HCT116 (cell line): ENCODE data around the gene SLCO4A1. TPM values are rescaled to one million over a fixed set of nuclear protein-coding genes. Genes with fewer than 3 reads are reported as not detected.

Source experiments
- ATAC-seq: fragments of 200-7000 bp; cut with Tn5 transposase; 2 replicates; pipeline ENCODE4 v1.9.1; 2020; ENCODE audit warnings: mild to moderate bottlenecking, moderate library complexity
- BruUV-seq: library from RNA; stranded (reverse); fragments of 400-500 nt; replicated peaks from 2 replicates; lab custom pipeline; 2021; lab: Mats Ljungman, UMichigan
- CTCF ChIA-PET: fragments of 300-600 bp; sonication (Branson Sonifier 250); formaldehyde crosslinking; loops from one replicate; lab custom pipeline; 2021; ENCODE audit warnings: antibody characterized with exemption; lab: Charles Lee
- POLR2A ChIA-PET: fragments of 300-600, 350-600 bp; sonication (Branson Sonifier 250); formaldehyde crosslinking; loops from one replicate; lab custom pipeline; 2021; ENCODE audit warnings: antibody characterized with exemption; lab: Charles Lee
- RAD21 ChIA-PET, 2 experiments: fragments of 300-600 bp; sonication (Branson Sonifier 250); formaldehyde crosslinking; loops; one replicate each; lab custom pipeline; 2023; ENCODE audit warnings: low total read pairs in 2 of 2; ENCODE audit not compliant: uncharacterized antibody in 2 of 2, unreplicated experiment in 2 of 2, low non-redundant PET in 1 of 2; lab: Charles Lee
- DNase-seq: peaks from one replicate; pipeline ENCODE4 v3.0.0-alpha.2; 2010; ENCODE audit warnings: low read depth, low spot score
- H2AFZ ChIP-seq: fragments of 200-600 bp; shearing (Covaris generic), sonication (generic); 2 replicates; pipeline ENCODE4 v1.6.1; 2017; ENCODE audit warnings: low read depth, mixed run types, mixed read lengths, antibody characterized with exemption, low read length; ENCODE audit not compliant: poor library complexity, severe bottlenecking
- H3K27ac ChIP-seq: 2 replicates; pipeline ENCODE4 v1.5.1; 2012; ENCODE audit warnings: low read depth, low read length
- H3K27me3 ChIP-seq: fragments of 200-600 bp; sonication (generic); 2 replicates; pipeline ENCODE4 v1.6.1; 2016; ENCODE audit warnings: mixed run types, low read length, mixed read lengths; ENCODE audit not compliant: insufficient read depth
- H3K36me3 ChIP-seq, 2 experiments: fragments of 200-500 bp in 1 of 2; fragments of 200-600 bp in 1 of 2; sonication (Bioruptor generic) in 1 of 2; sonication (generic) in 1 of 2; 2 replicates each; pipeline versions ENCODE4 v1.5.1 to v1.6.1; 2014 to 2016; ENCODE audit warnings: low read length in 2 of 2, inconsistent platforms in 1 of 2, mixed read lengths in 1 of 2, mixed run types in 1 of 2; ENCODE audit not compliant: insufficient read depth in 2 of 2, control insufficient read depth in 1 of 2
- H3K4me1 ChIP-seq, 2 experiments: fragments of 200-600 bp in 1 of 2; sonication (generic) in 1 of 2; 2 replicates each; pipeline versions ENCODE4 v1.5.1 to v1.6.1; 2012 to 2017; ENCODE audit warnings: low read length in 2 of 2, inconsistent platforms in 1 of 2, mild to moderate bottlenecking in 1 of 2, mixed read lengths in 1 of 2, mixed run types in 1 of 2, moderate library complexity in 1 of 2; ENCODE audit not compliant: insufficient read depth in 2 of 2, control insufficient read depth in 1 of 2
- H3K4me2 ChIP-seq: fragments of 200-600 bp; sonication (generic); 2 replicates; pipeline ENCODE4 v1.6.1; 2017; ENCODE audit warnings: mixed run types, low read length, mixed read lengths
- H3K4me3 ChIP-seq, 2 experiments: fragments of 200-600 bp in 1 of 2; sonication (generic) in 1 of 2; replicated peaks in 1 of 2; 2 replicates each; pipeline ENCODE4 v1.5.1; 2011 to 2016; ENCODE audit warnings: low read length in 2 of 2, control low read depth in 1 of 2, low read depth in 1 of 2, mild to moderate bottlenecking in 1 of 2, mixed read lengths in 1 of 2, mixed run types in 1 of 2
- H3K79me2 ChIP-seq: fragments of 200-600 bp; sonication (generic); 2 replicates; pipeline ENCODE4 v1.6.1; 2017; ENCODE audit warnings: mild to moderate bottlenecking, mixed run types, low read length, moderate library complexity, mixed read lengths; ENCODE audit not compliant: insufficient read depth
- H3K9ac ChIP-seq: fragments of 200-600 bp; sonication (generic); 2 replicates; pipeline ENCODE4 v1.6.1; 2016; ENCODE audit warnings: low read length, mixed read lengths
- H3K9me2 ChIP-seq: fragments of 200-600 bp; sonication (generic), shearing (Covaris generic); 2 replicates; pipeline ENCODE4 v1.6.1; 2017; ENCODE audit warnings: mixed run types, mild to moderate bottlenecking, moderate library complexity; ENCODE audit not compliant: insufficient read depth
- H3K9me3 ChIP-seq, 2 experiments: fragments of 200-500 bp in 1 of 2; fragments of 200-600 bp in 1 of 2; sonication (Bioruptor generic) in 1 of 2; sonication (generic) in 1 of 2; 2 replicates each; pipeline ENCODE4 v1.6.1; 2014 to 2017; ENCODE audit warnings: low read length in 2 of 2, mixed read lengths in 2 of 2, inconsistent platforms in 1 of 2, low read depth in 1 of 2, mild to moderate bottlenecking in 1 of 2, mixed run types in 1 of 2, moderate library complexity in 1 of 2; ENCODE audit not compliant: control insufficient read depth in 1 of 2, insufficient read depth in 1 of 2
- H4K20me1 ChIP-seq: fragments of 200-600 bp; sonication (generic), shearing (Covaris generic); 2 replicates; pipeline ENCODE4 v1.6.1; 2017; ENCODE audit warnings: mixed run types, mild to moderate bottlenecking, moderate library complexity; ENCODE audit not compliant: insufficient read depth
- CEBPB ChIP-seq: IDR thresholded peaks from 2 replicates; pipeline ENCODE4 v1.6.1; 2012; ENCODE audit warnings: low read depth
- EGR1 ChIP-seq: IDR thresholded peaks from 2 replicates; pipeline ENCODE4 v1.6.1; 2012; ENCODE audit warnings: low read depth
- EZH2 ChIP-seq: fragments of 200-600 bp; sonication (generic); IDR thresholded peaks from 2 replicates; pipeline ENCODE4 v1.6.1; 2017; ENCODE audit warnings: antibody characterized with exemption, mixed run types
- EZH2phosphoT487 ChIP-seq: fragments of 200-600 bp; IDR thresholded peaks from 2 replicates; pipeline ENCODE4 v1.6.1; 2018; ENCODE audit warnings: antibody characterized with exemption, borderline replicate concordance
- FOSL1 ChIP-seq: IDR thresholded peaks from 2 replicates; pipeline ENCODE4 v1.6.1; 2012; ENCODE audit warnings: low read depth
- JUND ChIP-seq: IDR thresholded peaks from 2 replicates; pipeline ENCODE4 v1.6.1; 2012
- POLR2A ChIP-seq: IDR thresholded peaks from 2 replicates; pipeline ENCODE4 v1.7.0; 2011; ENCODE audit warnings: borderline replicate concordance; ENCODE audit not compliant: insufficient read depth, insufficient read length; ENCODE audit errors: extremely low read depth
- RAD21 ChIP-seq: IDR thresholded peaks from 2 replicates; pipeline ENCODE4 v1.6.1; 2012; ENCODE audit warnings: low read depth, mild to moderate bottlenecking
- SP1 ChIP-seq: IDR thresholded peaks from 2 replicates; pipeline ENCODE4 v1.6.1; 2012; ENCODE audit warnings: low read depth
- SRF ChIP-seq: IDR thresholded peaks from 2 replicates; pipeline ENCODE4 v1.6.1; 2012; ENCODE audit warnings: low read depth
- intact Hi-C: fragments of 100-400 bp; cut with micrococcal nuclease; formaldehyde crosslinking; loops from 2 replicates; pipeline ENCODE4 v1.10.0; 2022
- total RNA-seq: library from RNA; stranded (reverse); gene quantifications from one replicate; pipeline ENCODE4 v1.2.1, GENCODE V29; 2021; ENCODE audit not compliant: unreplicated experiment
- TF ChIP-seq, protein P1 (sequence below): IDR thresholded peaks from 2 replicates; pipeline ENCODE4 v1.6.1; 2012; ENCODE audit warnings: low read depth
- TF ChIP-seq, protein P2 (sequence below), 3 experiments: fragments of 200-600 bp in 1 of 3; sonication (generic) in 1 of 3; IDR thresholded peaks in 2 of 3; conservative IDR thresholded peaks in 1 of 3; 2 replicates each; pipeline ENCODE4 v1.5.1; 2012 to 2017; ENCODE audit warnings: low read depth in 2 of 3, low read length in 2 of 3, antibody characterized with exemption in 1 of 3, borderline replicate concordance in 1 of 3, control low read depth in 1 of 3, mild to moderate bottlenecking in 1 of 3, mixed read lengths in 1 of 3, mixed run types in 1 of 3, moderate library complexity in 1 of 3; ENCODE audit not compliant: insufficient read depth in 1 of 3

The SLCO4A1 gene
- total RNA-seq, 1 experiment from 2014 or later = 107 TPM

DNA sequence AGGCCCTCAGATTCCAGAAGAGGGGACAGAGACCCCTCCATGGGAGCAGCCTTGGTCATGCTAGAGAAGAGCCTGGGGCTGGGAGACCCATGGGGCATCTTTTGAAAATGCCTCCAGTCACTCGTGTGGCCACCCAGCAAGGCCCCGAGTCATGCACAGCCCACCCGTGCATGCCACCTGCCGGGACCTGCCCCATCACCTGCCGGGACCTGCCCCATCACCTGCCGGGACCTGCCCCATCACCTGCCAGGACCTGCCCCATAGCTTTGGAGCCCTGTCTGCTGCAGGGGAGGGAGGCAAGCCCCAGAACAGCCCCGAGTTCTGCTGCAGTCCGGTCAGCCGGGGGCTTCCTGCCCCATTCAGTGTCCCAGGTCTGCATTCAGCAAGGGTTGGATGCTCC lies 37.5 kb upstream of the SLCO4A1 start (continued):
- no peak for TF ChIP-seq SRF
- no peak for TF ChIP-seq POLR2A

DNA sequence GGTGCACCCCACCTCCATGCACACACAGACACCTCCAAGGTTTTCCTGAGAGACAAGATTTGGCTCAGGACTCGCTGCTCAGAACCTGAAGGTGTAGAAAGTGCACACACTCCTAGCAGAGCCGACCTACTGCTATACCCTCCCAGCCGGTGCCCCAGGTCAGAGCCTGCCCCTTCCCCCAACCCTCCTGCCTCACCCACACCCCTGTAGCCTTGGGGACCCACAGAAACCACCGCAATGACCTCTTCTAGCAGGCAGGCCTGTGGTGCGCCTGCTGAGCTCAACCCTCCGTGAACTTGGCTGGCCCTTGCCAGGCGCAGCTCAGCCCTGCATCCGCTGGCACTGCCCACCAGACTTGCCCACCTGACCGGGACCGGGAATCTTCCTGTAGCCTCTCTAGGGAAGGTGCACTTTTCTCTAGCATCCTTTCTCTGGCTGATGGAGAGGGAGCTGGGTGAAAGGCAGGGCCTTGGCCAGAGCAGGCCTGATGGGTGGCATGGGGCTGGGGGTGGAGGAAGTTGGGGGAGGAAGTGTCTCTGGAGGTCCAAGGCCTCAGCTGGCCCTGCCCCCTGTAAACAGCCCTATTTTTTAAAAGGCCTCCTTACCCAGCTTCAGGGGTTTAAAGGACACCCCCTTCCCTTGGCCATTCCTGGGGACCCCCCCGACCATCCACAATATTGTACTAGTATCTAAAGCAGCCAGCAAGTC lies 36.9 kb upstream of the SLCO4A1 start:
- Histone ChIP-seq H4K20me1 (no peaks in the 10 kb centered on the region), H3K79me2 (no peaks in the 10 kb centered on the region), H3K9ac (no peak overlapping the region), H3K9me3 (no peaks in the 10 kb centered on the region; a peak in 1 of 4 replicates), H3K27me3 (no peaks in the 10 kb centered on the region), H3K9me2 (no peaks in the 10 kb centered on the region), H3K4me1 (no peaks in the 10 kb centered on the region; a peak in 1 of 4 replicates), H3K4me3 (no peak overlapping the region), H3K4me2 (no peak overlapping the region), H3K27ac (no peak overlapping the region), H2AFZ (no peak overlapping the region), H3K36me3 (no peaks in the 10 kb centered on the region)
- DNase-seq (no peak), ATAC-seq (no peak)
- RAD21 ChIA-PET = no interaction called here
- POLR2A ChIA-PET = no interaction called here
- CTCF ChIA-PET = interaction anchor here (1.1 kb wide), 1 partner anchor 12 kb away, joined by 3 read pairs; no protein-coding TSS in a partner anchor
- TF ChIP-seq EZH2 (no peak), EGR1 (no peak), FOSL1 (no peak), EZH2phosphoT487 (no peak), RAD21 (no peak), JUND (no peak), SP1 (no peak), CEBPB (no peak)
- TF ChIP-seq, protein P1, sequence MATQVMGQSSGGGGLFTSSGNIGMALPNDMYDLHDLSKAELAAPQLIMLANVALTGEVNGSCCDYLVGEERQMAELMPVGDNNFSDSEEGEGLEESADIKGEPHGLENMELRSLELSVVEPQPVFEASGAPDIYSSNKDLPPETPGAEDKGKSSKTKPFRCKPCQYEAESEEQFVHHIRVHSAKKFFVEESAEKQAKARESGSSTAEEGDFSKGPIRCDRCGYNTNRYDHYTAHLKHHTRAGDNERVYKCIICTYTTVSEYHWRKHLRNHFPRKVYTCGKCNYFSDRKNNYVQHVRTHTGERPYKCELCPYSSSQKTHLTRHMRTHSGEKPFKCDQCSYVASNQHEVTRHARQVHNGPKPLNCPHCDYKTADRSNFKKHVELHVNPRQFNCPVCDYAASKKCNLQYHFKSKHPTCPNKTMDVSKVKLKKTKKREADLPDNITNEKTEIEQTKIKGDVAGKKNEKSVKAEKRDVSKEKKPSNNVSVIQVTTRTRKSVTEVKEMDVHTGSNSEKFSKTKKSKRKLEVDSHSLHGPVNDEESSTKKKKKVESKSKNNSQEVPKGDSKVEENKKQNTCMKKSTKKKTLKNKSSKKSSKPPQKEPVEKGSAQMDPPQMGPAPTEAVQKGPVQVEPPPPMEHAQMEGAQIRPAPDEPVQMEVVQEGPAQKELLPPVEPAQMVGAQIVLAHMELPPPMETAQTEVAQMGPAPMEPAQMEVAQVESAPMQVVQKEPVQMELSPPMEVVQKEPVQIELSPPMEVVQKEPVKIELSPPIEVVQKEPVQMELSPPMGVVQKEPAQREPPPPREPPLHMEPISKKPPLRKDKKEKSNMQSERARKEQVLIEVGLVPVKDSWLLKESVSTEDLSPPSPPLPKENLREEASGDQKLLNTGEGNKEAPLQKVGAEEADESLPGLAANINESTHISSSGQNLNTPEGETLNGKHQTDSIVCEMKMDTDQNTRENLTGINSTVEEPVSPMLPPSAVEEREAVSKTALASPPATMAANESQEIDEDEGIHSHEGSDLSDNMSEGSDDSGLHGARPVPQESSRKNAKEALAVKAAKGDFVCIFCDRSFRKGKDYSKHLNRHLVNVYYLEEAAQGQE = no peak
- TF ChIP-seq, protein P2, sequence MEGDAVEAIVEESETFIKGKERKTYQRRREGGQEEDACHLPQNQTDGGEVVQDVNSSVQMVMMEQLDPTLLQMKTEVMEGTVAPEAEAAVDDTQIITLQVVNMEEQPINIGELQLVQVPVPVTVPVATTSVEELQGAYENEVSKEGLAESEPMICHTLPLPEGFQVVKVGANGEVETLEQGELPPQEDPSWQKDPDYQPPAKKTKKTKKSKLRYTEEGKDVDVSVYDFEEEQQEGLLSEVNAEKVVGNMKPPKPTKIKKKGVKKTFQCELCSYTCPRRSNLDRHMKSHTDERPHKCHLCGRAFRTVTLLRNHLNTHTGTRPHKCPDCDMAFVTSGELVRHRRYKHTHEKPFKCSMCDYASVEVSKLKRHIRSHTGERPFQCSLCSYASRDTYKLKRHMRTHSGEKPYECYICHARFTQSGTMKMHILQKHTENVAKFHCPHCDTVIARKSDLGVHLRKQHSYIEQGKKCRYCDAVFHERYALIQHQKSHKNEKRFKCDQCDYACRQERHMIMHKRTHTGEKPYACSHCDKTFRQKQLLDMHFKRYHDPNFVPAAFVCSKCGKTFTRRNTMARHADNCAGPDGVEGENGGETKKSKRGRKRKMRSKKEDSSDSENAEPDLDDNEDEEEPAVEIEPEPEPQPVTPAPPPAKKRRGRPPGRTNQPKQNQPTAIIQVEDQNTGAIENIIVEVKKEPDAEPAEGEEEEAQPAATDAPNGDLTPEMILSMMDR (IDR thresholded peaks at IDR 0.05 in 2 of 3, conservative IDR thresholded peaks at IDR 0.05 in 1 of 3; ENCODE audit: borderline replicate concordance in 1 of 3, insufficient read depth in 1 of 3, low read depth in 2 of 3, low read length in 2 of 3) = no peak
- BruUV-seq = no TSS peak
- intact Hi-C loops = no loop called here
